HCT116 (cell line): Measurements from ENCODE around the gene TRIOBP. TPM values are rescaled to one million over a fixed set of nuclear protein-coding genes. Genes with fewer than 3 reads are reported as not detected.

Experiments
- ATAC-seq: fragments of 200-7000 bp; cut with Tn5 transposase; 2 replicates; pipeline ENCODE4 v1.9.1; 2020; ENCODE audit warnings: mild to moderate bottlenecking, moderate library complexity
- BruUV-seq: library from RNA; stranded (reverse); fragments of 400-500 nt; replicated peaks from 2 replicates; lab custom pipeline; 2021; lab: Mats Ljungman, UMichigan
- CTCF ChIA-PET: fragments of 300-600 bp; sonication (Branson Sonifier 250); formaldehyde crosslinking; loops from one replicate; lab custom pipeline; 2021; ENCODE audit warnings: antibody characterized with exemption; lab: Charles Lee
- POLR2A ChIA-PET: fragments of 300-600, 350-600 bp; sonication (Branson Sonifier 250); formaldehyde crosslinking; loops from one replicate; lab custom pipeline; 2021; ENCODE audit warnings: antibody characterized with exemption; lab: Charles Lee
- RAD21 ChIA-PET, 2 experiments: fragments of 300-600 bp; sonication (Branson Sonifier 250); formaldehyde crosslinking; loops; one replicate each; lab custom pipeline; 2023; ENCODE audit warnings: low total read pairs in 2 of 2; ENCODE audit not compliant: uncharacterized antibody in 2 of 2, unreplicated experiment in 2 of 2, low non-redundant PET in 1 of 2; lab: Charles Lee
- DNase-seq: peaks from one replicate; pipeline ENCODE4 v3.0.0-alpha.2; 2010; ENCODE audit warnings: low read depth, low spot score
- H2AFZ ChIP-seq: fragments of 200-600 bp; shearing (Covaris generic), sonication (generic); 2 replicates; pipeline ENCODE4 v1.6.1; 2017; ENCODE audit warnings: low read depth, mixed run types, mixed read lengths, antibody characterized with exemption, low read length; ENCODE audit not compliant: poor library complexity, severe bottlenecking
- H3K27ac ChIP-seq: 2 replicates; pipeline ENCODE4 v1.5.1; 2012; ENCODE audit warnings: low read depth, low read length
- H3K27me3 ChIP-seq: fragments of 200-600 bp; sonication (generic); 2 replicates; pipeline ENCODE4 v1.6.1; 2016; ENCODE audit warnings: mixed run types, low read length, mixed read lengths; ENCODE audit not compliant: insufficient read depth
- H3K36me3 ChIP-seq, 2 experiments: fragments of 200-500 bp in 1 of 2; fragments of 200-600 bp in 1 of 2; sonication (Bioruptor generic) in 1 of 2; sonication (generic) in 1 of 2; 2 replicates each; pipeline versions ENCODE4 v1.5.1 to v1.6.1; 2014 to 2016; ENCODE audit warnings: low read length in 2 of 2, inconsistent platforms in 1 of 2, mixed read lengths in 1 of 2, mixed run types in 1 of 2; ENCODE audit not compliant: insufficient read depth in 2 of 2, control insufficient read depth in 1 of 2
- H3K4me1 ChIP-seq, 2 experiments: fragments of 200-600 bp in 1 of 2; sonication (generic) in 1 of 2; 2 replicates each; pipeline versions ENCODE4 v1.5.1 to v1.6.1; 2012 to 2017; ENCODE audit warnings: low read length in 2 of 2, inconsistent platforms in 1 of 2, mild to moderate bottlenecking in 1 of 2, mixed read lengths in 1 of 2, mixed run types in 1 of 2, moderate library complexity in 1 of 2; ENCODE audit not compliant: insufficient read depth in 2 of 2, control insufficient read depth in 1 of 2
- H3K4me2 ChIP-seq: fragments of 200-600 bp; sonication (generic); 2 replicates; pipeline ENCODE4 v1.6.1; 2017; ENCODE audit warnings: mixed run types, low read length, mixed read lengths
- H3K4me3 ChIP-seq, 2 experiments: fragments of 200-600 bp in 1 of 2; sonication (generic) in 1 of 2; replicated peaks in 1 of 2; 2 replicates each; pipeline ENCODE4 v1.5.1; 2011 to 2016; ENCODE audit warnings: low read length in 2 of 2, control low read depth in 1 of 2, low read depth in 1 of 2, mild to moderate bottlenecking in 1 of 2, mixed read lengths in 1 of 2, mixed run types in 1 of 2
- H3K79me2 ChIP-seq: fragments of 200-600 bp; sonication (generic); 2 replicates; pipeline ENCODE4 v1.6.1; 2017; ENCODE audit warnings: mild to moderate bottlenecking, mixed run types, low read length, moderate library complexity, mixed read lengths; ENCODE audit not compliant: insufficient read depth
- H3K9ac ChIP-seq: fragments of 200-600 bp; sonication (generic); 2 replicates; pipeline ENCODE4 v1.6.1; 2016; ENCODE audit warnings: low read length, mixed read lengths
- H3K9me2 ChIP-seq: fragments of 200-600 bp; sonication (generic), shearing (Covaris generic); 2 replicates; pipeline ENCODE4 v1.6.1; 2017; ENCODE audit warnings: mixed run types, mild to moderate bottlenecking, moderate library complexity; ENCODE audit not compliant: insufficient read depth
- H3K9me3 ChIP-seq, 2 experiments: fragments of 200-500 bp in 1 of 2; fragments of 200-600 bp in 1 of 2; sonication (Bioruptor generic) in 1 of 2; sonication (generic) in 1 of 2; 2 replicates each; pipeline ENCODE4 v1.6.1; 2014 to 2017; ENCODE audit warnings: low read length in 2 of 2, mixed read lengths in 2 of 2, inconsistent platforms in 1 of 2, low read depth in 1 of 2, mild to moderate bottlenecking in 1 of 2, mixed run types in 1 of 2, moderate library complexity in 1 of 2; ENCODE audit not compliant: control insufficient read depth in 1 of 2, insufficient read depth in 1 of 2
- H4K20me1 ChIP-seq: fragments of 200-600 bp; sonication (generic), shearing (Covaris generic); 2 replicates; pipeline ENCODE4 v1.6.1; 2017; ENCODE audit warnings: mixed run types, mild to moderate bottlenecking, moderate library complexity; ENCODE audit not compliant: insufficient read depth
- CEBPB ChIP-seq: IDR thresholded peaks from 2 replicates; pipeline ENCODE4 v1.6.1; 2012; ENCODE audit warnings: low read depth
- EGR1 ChIP-seq: IDR thresholded peaks from 2 replicates; pipeline ENCODE4 v1.6.1; 2012; ENCODE audit warnings: low read depth
- EZH2 ChIP-seq: fragments of 200-600 bp; sonication (generic); IDR thresholded peaks from 2 replicates; pipeline ENCODE4 v1.6.1; 2017; ENCODE audit warnings: antibody characterized with exemption, mixed run types
- EZH2phosphoT487 ChIP-seq: fragments of 200-600 bp; IDR thresholded peaks from 2 replicates; pipeline ENCODE4 v1.6.1; 2018; ENCODE audit warnings: antibody characterized with exemption, borderline replicate concordance
- FOSL1 ChIP-seq: IDR thresholded peaks from 2 replicates; pipeline ENCODE4 v1.6.1; 2012; ENCODE audit warnings: low read depth
- JUND ChIP-seq: IDR thresholded peaks from 2 replicates; pipeline ENCODE4 v1.6.1; 2012
- POLR2A ChIP-seq: IDR thresholded peaks from 2 replicates; pipeline ENCODE4 v1.7.0; 2011; ENCODE audit warnings: borderline replicate concordance; ENCODE audit not compliant: insufficient read depth, insufficient read length; ENCODE audit errors: extremely low read depth
- POLR2AphosphoS5 ChIP-seq: IDR thresholded peaks from 2 replicates; pipeline ENCODE4 v1.6.1; 2011; ENCODE audit warnings: mild to moderate bottlenecking, low read depth, low read length, moderate library complexity
- RAD21 ChIP-seq: IDR thresholded peaks from 2 replicates; pipeline ENCODE4 v1.6.1; 2012; ENCODE audit warnings: low read depth, mild to moderate bottlenecking
- REST ChIP-seq: IDR thresholded peaks from 2 replicates; pipeline ENCODE4 v1.6.1; 2012; ENCODE audit warnings: low read depth
- SIN3A ChIP-seq: IDR thresholded peaks from 2 replicates; pipeline ENCODE4 v1.6.1; 2012; ENCODE audit warnings: low read depth
- SP1 ChIP-seq: IDR thresholded peaks from 2 replicates; pipeline ENCODE4 v1.6.1; 2012; ENCODE audit warnings: low read depth
- SRF ChIP-seq: IDR thresholded peaks from 2 replicates; pipeline ENCODE4 v1.6.1; 2012; ENCODE audit warnings: low read depth
- TCF7L2 ChIP-seq: IDR thresholded peaks from 2 replicates; pipeline ENCODE4 v1.7.0; 2011; ENCODE audit warnings: borderline replicate concordance, inconsistent platforms; ENCODE audit not compliant: insufficient read depth, insufficient read length; ENCODE audit errors: extremely low read depth
- YY1 ChIP-seq: IDR thresholded peaks from 2 replicates; pipeline ENCODE4 v1.6.1; 2011; ENCODE audit warnings: low read length, low read depth, moderate library complexity, mild to moderate bottlenecking; ENCODE audit not compliant: insufficient replicate concordance; ENCODE audit errors: extremely low read depth
- ZBTB33 ChIP-seq: IDR thresholded peaks from 2 replicates; pipeline ENCODE4 v1.6.1; 2011; ENCODE audit warnings: mild to moderate bottlenecking, low read length, moderate library complexity; ENCODE audit not compliant: insufficient replicate concordance; ENCODE audit errors: extremely low read depth
- ZFX ChIP-seq: fragments of 450-650 bp; IDR thresholded peaks from 2 replicates; pipeline ENCODE4 v1.6.1; 2017
- intact Hi-C: fragments of 100-400 bp; cut with micrococcal nuclease; formaldehyde crosslinking; loops from 2 replicates; pipeline ENCODE4 v1.10.0; 2022
- total RNA-seq: library from RNA; stranded (reverse); gene quantifications from one replicate; pipeline ENCODE4 v1.2.1, GENCODE V29; 2021; ENCODE audit not compliant: unreplicated experiment
- TF ChIP-seq, protein P1 (sequence below): IDR thresholded peaks from 2 replicates; pipeline ENCODE4 v1.6.1; 2012

The TRIOBP gene
- total RNA-seq, 1 experiment from 2014 or later = 244 TPM

- ChIA-PET CTCF (interaction anchor here (0.9 to 3.0 kb wide), 15 partner anchors 10 to 176 kb away, joined by 3 to 23 read pairs (median 6); partner anchors contain the start of genes GCAT, GGA1 and LGALS1), RAD21 (interaction anchor here (0.6 to 2.4 kb wide), 8 partner anchors 10 to 115 kb away, joined by 3 to 14 read pairs (median 4); partner anchors contain the start of gene GCAT (in 1 of the 2))
- BruUV-seq = no TSS peak
- TF ChIP-seq SIN3A (no peak), JUND (no peak), SRF (no peak), YY1 (peak; percentile 46), EZH2 (no peak), EZH2phosphoT487 (no peak), CEBPB (no peak), REST (no peak), POLR2A (peak; percentile 26), ZBTB33 (no peak), ZFX (no peak), RAD21 (no peak), FOSL1 (no peak), POLR2AphosphoS5 (peak; percentile 78), SP1 (no peak), TCF7L2 (peak; percentile 100), EGR1 (no peak)
- TF ChIP-seq, protein P1, sequence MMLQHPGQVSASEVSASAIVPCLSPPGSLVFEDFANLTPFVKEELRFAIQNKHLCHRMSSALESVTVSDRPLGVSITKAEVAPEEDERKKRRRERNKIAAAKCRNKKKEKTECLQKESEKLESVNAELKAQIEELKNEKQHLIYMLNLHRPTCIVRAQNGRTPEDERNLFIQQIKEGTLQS = no peak
Observed at GRCh38 chr22:37782340-37783168, 85.7 kb downstream of the TRIOBP start.

More at GRCh38 chr22:37782340-37783168, 85.7 kb downstream of the TRIOBP start:
- intact Hi-C loops = loop anchor here (5.0 kb wide), 1 partner anchor 40 kb away; no protein-coding TSS in a partner anchor
- POLR2A ChIA-PET = interaction anchor here (0.7 to 5.5 kb wide), 20 partner anchors 9 to 174 kb away, joined by 3 to 63 read pairs (median 4); partner anchors contain the start of genes ANKRD54, GCAT, GGA1 and LGALS1
- Histone ChIP-seq H2AFZ (no peak overlapping the region), H4K20me1 (no peaks in the 10 kb centered on the region), H3K9me2 (no peaks in the 10 kb centered on the region), H3K4me1 (peaks cover 58 to 78% of the 10 kb centered on the region in 2 experiments), H3K79me2 (no peaks in the 10 kb centered on the region), H3K9me3 (no peaks in the 10 kb centered on the region), H3K27ac (peak overlapping the region; percentile 85), H3K27me3 (no peaks in the 10 kb centered on the region), H3K4me3 (peak overlapping the region; percentile 8 to 20; a peak in 3 of 4 replicates), H3K4me2 (peak overlapping the region; percentile 72), H3K36me3 (no peaks in the 10 kb centered on the region), H3K9ac (peak overlapping the region; percentile 57)
- DNase-seq (peak; percentile 97), ATAC-seq (peak; percentile 73)
